ENCODE data around the gene DGKE.

DGKE gene

GRCh38 chr17:56807723-56808122 is 26.2 kb upstream of the DGKE start:
- no peak for DNase-seq
- TF ChIP-seq POLR2A (IDR thresholded peaks at IDR 0.05; ENCODE audit: low read length) (no peak), GATA1 (IDR thresholded peaks at IDR 0.05; ENCODE audit: low read depth, low read length) (no peak)

GRCh38 chr17:56808503-56808902 is 25.4 kb upstream of the DGKE start:
- DNase-seq, result no peak
- no peak for TF ChIP-seq POLR2A (IDR thresholded peaks at IDR 0.05; ENCODE audit: low read length)

GRCh38 chr17:56809106-56809819 is 24.7 kb upstream of the DGKE start:
- no peak for TF ChIP-seq GATA1 (IDR thresholded peaks at IDR 0.05; ENCODE audit: low read depth, low read length)
- TF ChIP-seq POLR2A (IDR thresholded peaks at IDR 0.05; ENCODE audit: low read length), result no peak
- DNase-seq, result no peak

GRCh38 chr17:56809820-56810179 is 24.2 kb upstream of the DGKE start:
- TF ChIP-seq POLR2A (IDR thresholded peaks at IDR 0.05; ENCODE audit: low read length), result no peak
- no peak for TF ChIP-seq GATA1 (IDR thresholded peaks at IDR 0.05; ENCODE audit: low read depth, low read length)
- DNase-seq, result no peak

- no peak for TF ChIP-seq GATA1 (IDR thresholded peaks at IDR 0.05; ENCODE audit: low read depth, low read length)
- TF ChIP-seq POLR2A (IDR thresholded peaks at IDR 0.05; ENCODE audit: low read length), result no peak
- no peak for DNase-seq
Observed at GRCh38 chr17:56810343-56810742, 23.6 kb upstream of the DGKE start.

- no peak for TF ChIP-seq GATA1 (IDR thresholded peaks at IDR 0.05; ENCODE audit: low read depth, low read length)
- TF ChIP-seq POLR2A (IDR thresholded peaks at IDR 0.05; ENCODE audit: low read length), result no peak
- DNase-seq, result no peak
Observed at GRCh38 chr17:56810891-56811775, 22.8 kb upstream of the DGKE start.

GRCh38 chr17:56812901-56813388 is 21.0 kb upstream of the DGKE start:
- TF ChIP-seq POLR2A (IDR thresholded peaks at IDR 0.05; ENCODE audit: low read length), result no peak
- no peak for TF ChIP-seq GATA1 (IDR thresholded peaks at IDR 0.05; ENCODE audit: low read depth, low read length)
- no peak for DNase-seq

GRCh38 chr17:56815711-56816110 is 18.2 kb upstream of the DGKE start:
- TF ChIP-seq GATA1 (IDR thresholded peaks at IDR 0.05; ENCODE audit: low read depth, low read length) (no peak), POLR2A (IDR thresholded peaks at IDR 0.05; ENCODE audit: low read length) (no peak)
- DNase-seq, result no peak

- TF ChIP-seq GATA1 (IDR thresholded peaks at IDR 0.05; ENCODE audit: low read depth, low read length) (no peak), POLR2A (IDR thresholded peaks at IDR 0.05; ENCODE audit: low read length) (no peak)
- DNase-seq, result no peak
Observed at GRCh38 chr17:56817066-56817465, 16.9 kb upstream of the DGKE start.

- DNase-seq, result no peak
- no peak for TF ChIP-seq POLR2A (IDR thresholded peaks at IDR 0.05; ENCODE audit: low read length)
- no peak for TF ChIP-seq GATA1 (IDR thresholded peaks at IDR 0.05; ENCODE audit: low read depth, low read length)
Observed at GRCh38 chr17:56819030-56819429, 14.9 kb upstream of the DGKE start.

- DNase-seq, result peak; percentile 65 to 86
- TF ChIP-seq POLR2A (IDR thresholded peaks at IDR 0.05; ENCODE audit: low read length) (no peak), GATA1 (IDR thresholded peaks at IDR 0.05; ENCODE audit: low read depth, low read length) (no peak)
Observed at GRCh38 chr17:56819431-56820145, 14.4 kb upstream of the DGKE start.

- DNase-seq, result no peak
- TF ChIP-seq GATA1 (IDR thresholded peaks at IDR 0.05; ENCODE audit: low read depth, low read length), result no peak
- no peak for TF ChIP-seq POLR2A (IDR thresholded peaks at IDR 0.05; ENCODE audit: low read length)
Observed at GRCh38 chr17:56820207-56820606, 13.7 kb upstream of the DGKE start.

- no peak for DNase-seq
- TF ChIP-seq GATA1 (IDR thresholded peaks at IDR 0.05; ENCODE audit: low read depth, low read length) (no peak), POLR2A (IDR thresholded peaks at IDR 0.05; ENCODE audit: low read length) (no peak)
Observed at GRCh38 chr17:56821847-56822534, 12.0 kb upstream of the DGKE start.

Data from erythroblast (primary cell).